H1 (cell line): ENCODE measurements around the gene ITGA11. TPM values are rescaled to one million over a fixed set of nuclear protein-coding genes. Genes with fewer than 3 reads are reported as not detected.
A peak's percentile ranks its signal among the peaks of the same experiment; 100 is the strongest.

Experiments used
- CTCF ChIA-PET: fragments of 300-600 bp; sonication (Branson Sonifier 250); formaldehyde crosslinking; loops from one replicate; lab custom pipeline; 2021; ENCODE audit not compliant: partially characterized antibody; lab: Charles Lee
- POLR2A ChIA-PET: fragments of 300-600 bp; sonication (Branson Sonifier 250); formaldehyde crosslinking; loops from one replicate; lab custom pipeline; 2021; ENCODE audit warnings: inconsistent platforms; ENCODE audit not compliant: partially characterized antibody; lab: Charles Lee
- DNase-seq, 2 experiments: peaks; one replicate each; pipeline versions ENCODE4 v3.0.0 to v3.0.0-alpha.2; 2010 to 2022; ENCODE audit warnings: low spot score in 2 of 2, low read depth in 1 of 2, mixed read lengths in 1 of 2
- FAIRE-seq: peaks from 2 replicates; lab custom pipeline; 2011; peaks lifted over from hg19 to GRCh38; lab: Jason Lieb, UNC
- H2AFZ ChIP-seq: 2 replicates; pipeline ENCODE4 v1.8.1; 2012; ENCODE audit warnings: low read length, inconsistent platforms
- H2AK5ac ChIP-seq: 2 replicates; pipeline ENCODE4 v1.6.1; 2013; ENCODE audit warnings: low read depth, low read length
- H2BK120ac ChIP-seq: replicated peaks from 2 replicates; pipeline ENCODE3; 2013; ENCODE audit warnings: low read depth, low read length, inconsistent platforms
- H2BK12ac ChIP-seq: 2 replicates; pipeline ENCODE4 v1.6.1; 2013; ENCODE audit warnings: low read depth, low read length
- H2BK15ac ChIP-seq: 2 replicates; pipeline ENCODE4 v1.6.1; 2013; ENCODE audit warnings: low read length
- H2BK20ac ChIP-seq: 2 replicates; pipeline ENCODE4 v1.6.1; 2013; ENCODE audit warnings: low read length
- H2BK5ac ChIP-seq: 2 replicates; pipeline ENCODE4 v1.6.1; 2013; ENCODE audit warnings: low read depth, low read length
- H3K14ac ChIP-seq: 2 replicates; pipeline ENCODE4 v1.6.1; 2013; ENCODE audit warnings: inconsistent platforms; ENCODE audit not compliant: insufficient read length
- H3K18ac ChIP-seq: 2 replicates; pipeline ENCODE4 v1.6.1; 2013; ENCODE audit warnings: low read length; ENCODE audit errors: extremely low read depth
- H3K23ac ChIP-seq: 2 replicates; pipeline ENCODE4 v1.6.1; 2013; ENCODE audit warnings: inconsistent platforms; ENCODE audit not compliant: insufficient read length
- H3K23me2 ChIP-seq: 2 replicates; pipeline ENCODE4 v1.6.1; 2013; ENCODE audit warnings: low read depth, low read length
- H3K27ac ChIP-seq: 2 replicates; pipeline ENCODE4 v1.6.1; 2011; ENCODE audit warnings: low read depth, low read length, inconsistent platforms
- H3K27me3 ChIP-seq, 4 experiments: replicated peaks in 1 of 4; 1 replicate in 1 of 4; 2 replicates in 3 of 4; pipeline versions ENCODE4 v1.6.1 to v1.8.1; 2011 to 2013; ENCODE audit warnings: low read length in 3 of 4, mild to moderate bottlenecking in 3 of 4, inconsistent platforms in 2 of 4, mixed read lengths in 2 of 4, moderate library complexity in 1 of 4; ENCODE audit not compliant: control insufficient read depth in 3 of 4, insufficient read depth in 3 of 4; ENCODE audit errors: extremely low read depth in 1 of 4
- H3K36me3 ChIP-seq, 4 experiments: 2 replicates each; pipeline versions ENCODE4 v1.6.1 to v1.8.1; 2011 to 2013; ENCODE audit warnings: mild to moderate bottlenecking in 4 of 4, low read length in 3 of 4, moderate library complexity in 2 of 4, control low read depth in 1 of 4, inconsistent platforms in 1 of 4; ENCODE audit not compliant: insufficient read depth in 4 of 4, control insufficient read depth in 2 of 4
- H3K4ac ChIP-seq: replicated peaks from 2 replicates; pipeline ENCODE3; 2013; ENCODE audit warnings: low read length, low read depth, mixed read lengths, inconsistent platforms; ENCODE audit not compliant: insufficient read length
- H3K4me1 ChIP-seq, 4 experiments: replicated peaks in 1 of 4; 1 replicate in 1 of 4; 2 replicates in 3 of 4; pipeline versions ENCODE4 v1.6.1 to v1.8.1; 2011 to 2013; ENCODE audit warnings: low read length in 3 of 4, inconsistent platforms in 2 of 4, mixed read lengths in 1 of 4; ENCODE audit not compliant: insufficient read depth in 4 of 4, control insufficient read depth in 3 of 4
- H3K4me2 ChIP-seq, 2 experiments: 2 replicates each; pipeline versions ENCODE4 v1.6.1 to v1.8.1; 2011 to 2013; ENCODE audit warnings: low read depth in 2 of 2, low read length in 2 of 2, control low read depth in 1 of 2, inconsistent platforms in 1 of 2, mild to moderate bottlenecking in 1 of 2; ENCODE audit not compliant: insufficient read depth in 1 of 2
- H3K4me3 ChIP-seq, 4 experiments: fragments of 200-600, 300-600 bp in 1 of 4; sonication (generic), shearing (Covaris generic), sonication (Bioruptor Twin) in 1 of 4; 2 replicates each; pipeline versions ENCODE4 v1.5.1 to v1.8.1; 2011 to 2016; ENCODE audit warnings: low read length in 4 of 4, low read depth in 3 of 4, control low read depth in 2 of 4, inconsistent platforms in 2 of 4, mild to moderate bottlenecking in 2 of 4, mixed read lengths in 1 of 4, moderate library complexity in 1 of 4; ENCODE audit not compliant: insufficient read depth in 2 of 4; ENCODE audit errors: extremely low read depth in 1 of 4
- H3K56ac ChIP-seq: replicated peaks from 2 replicates; pipeline ENCODE3; 2013; ENCODE audit warnings: low read depth, mild to moderate bottlenecking, mixed read lengths, low read length, inconsistent platforms; ENCODE audit not compliant: insufficient read length
- H3K79me1 ChIP-seq: 2 replicates; pipeline ENCODE4 v1.6.1; 2013; ENCODE audit warnings: low read depth, low read length, control low read depth
- H3K79me2 ChIP-seq, 2 experiments: 2 replicates each; pipeline versions ENCODE4 v1.6.1 to v1.8.1; 2012 to 2013; ENCODE audit warnings: low read length in 2 of 2, mild to moderate bottlenecking in 2 of 2, inconsistent platforms in 1 of 2; ENCODE audit not compliant: insufficient read depth in 2 of 2, control insufficient read depth in 1 of 2
- H3K9ac ChIP-seq, 4 experiments: replicated peaks in 1 of 4; 1 replicate in 1 of 4; 2 replicates in 3 of 4; pipeline versions ENCODE4 v1.6.1 to v1.8.1; 2011 to 2013; ENCODE audit warnings: low read depth in 3 of 4, low read length in 3 of 4, control low read depth in 2 of 4, mild to moderate bottlenecking in 2 of 4, moderate library complexity in 2 of 4, inconsistent platforms in 1 of 4; ENCODE audit errors: extremely low read depth in 1 of 4
- H3K9me3 ChIP-seq, 2 experiments: 2 replicates each; pipeline versions ENCODE4 v1.6.1 to v1.8.1; 2012 to 2013; ENCODE audit warnings: mild to moderate bottlenecking in 2 of 2, moderate library complexity in 2 of 2, control low read depth in 1 of 2, inconsistent platforms in 1 of 2, low read depth in 1 of 2, low read length in 1 of 2, mixed read lengths in 1 of 2; ENCODE audit not compliant: insufficient read depth in 2 of 2
- H4K20me1 ChIP-seq, 2 experiments: replicated peaks in 1 of 2; 2 replicates each; pipeline versions ENCODE3 to v1.8.1; 2011 to 2013; ENCODE audit warnings: inconsistent platforms in 2 of 2, low read length in 2 of 2, mild to moderate bottlenecking in 1 of 2; ENCODE audit not compliant: insufficient read depth in 2 of 2, control insufficient read depth in 1 of 2
- H4K5ac ChIP-seq: 2 replicates; pipeline ENCODE4 v1.6.1; 2013; ENCODE audit warnings: low read length, low read depth, mixed read lengths, inconsistent platforms; ENCODE audit not compliant: insufficient read length
- H4K8ac ChIP-seq: 2 replicates; pipeline ENCODE4 v1.8.0; 2013; ENCODE audit warnings: mild to moderate bottlenecking, moderate library complexity, low read length, inconsistent platforms; ENCODE audit not compliant: insufficient read depth; ENCODE audit errors: extremely low read depth
- H4K91ac ChIP-seq: replicated peaks from 2 replicates; pipeline ENCODE3; 2013; ENCODE audit warnings: low read length, mixed read lengths, inconsistent platforms; ENCODE audit not compliant: insufficient read length
- BCL11A ChIP-seq, 2 experiments: IDR thresholded peaks; one replicate each; pipeline ENCODE4 v1.6.1; 2011; ENCODE audit warnings: low read depth in 2 of 2, low read length in 2 of 2, mild to moderate bottlenecking in 2 of 2
- CEBPB ChIP-seq: IDR thresholded peaks from 2 replicates; pipeline ENCODE4 v1.6.1; 2012; ENCODE audit warnings: low read depth, low read length
- E2F6 ChIP-seq: IDR thresholded peaks from 2 replicates; pipeline ENCODE4 v1.6.1; 2012; ENCODE audit warnings: inconsistent platforms
- EGR1 ChIP-seq: IDR thresholded peaks from 2 replicates; pipeline ENCODE4 v1.6.1; 2011; ENCODE audit warnings: low read depth, low read length, borderline replicate concordance
- EP300 ChIP-seq, 2 experiments: IDR thresholded peaks; 1 replicate in 1 of 2; 2 replicates in 1 of 2; pipeline ENCODE4 v1.6.1; 2011 to 2012; ENCODE audit warnings: low read depth in 2 of 2, low read length in 2 of 2, mild to moderate bottlenecking in 2 of 2, borderline replicate concordance in 1 of 2, inconsistent platforms in 1 of 2, moderate library complexity in 1 of 2
- EZH2 ChIP-seq: fragments of 200-600 bp; sonication (generic); IDR thresholded peaks from 2 replicates; pipeline ENCODE4 v1.7.1; 2012; ENCODE audit warnings: low read depth, mild to moderate bottlenecking, moderate library complexity, low read length, inconsistent platforms; ENCODE audit not compliant: severe bottlenecking
- JUND ChIP-seq: IDR thresholded peaks from 2 replicates; pipeline ENCODE4 v1.6.1; 2011; ENCODE audit warnings: mild to moderate bottlenecking, improper control_type of control experiment, low read length
- NRF1 ChIP-seq: IDR thresholded peaks from 2 replicates; pipeline ENCODE4 v1.6.1; 2011; ENCODE audit warnings: mild to moderate bottlenecking, low read depth, low read length, improper control_type of control experiment
- POLR2AphosphoS5 ChIP-seq: IDR thresholded peaks from 2 replicates; pipeline ENCODE4 v1.6.1; 2011; ENCODE audit warnings: low read depth, low read length
- RAD21 ChIP-seq, 2 experiments: IDR thresholded peaks in 1 of 2; conservative IDR thresholded peaks in 1 of 2; 2 replicates each; pipeline ENCODE4 v1.6.1; 2011; ENCODE audit warnings: low read depth in 2 of 2, low read length in 2 of 2, improper control_type of control experiment in 1 of 2, inconsistent platforms in 1 of 2, mild to moderate bottlenecking in 1 of 2, moderate library complexity in 1 of 2
- SP4 ChIP-seq: IDR thresholded peaks from 2 replicates; pipeline ENCODE4 v1.6.1; 2012; ENCODE audit warnings: low read length, inconsistent platforms
- WGBS, 2 experiments: shearing (Covaris generic) in 1 of 2; methylation state at CpG; one replicate each; pipeline versions ENCODE4 v1.1.6 to v1.1.7; 2013 to 2015; ENCODE audit warnings: low lambda C conversion rate in 2 of 2, mixed read lengths in 2 of 2, inconsistent platforms in 1 of 2, low coverage in 1 of 2, missing lambda C conversion rate in 1 of 2; ENCODE audit not compliant: insufficient replicate concordance in 2 of 2, insufficient coverage in 1 of 2, insufficient read length in 1 of 2; ENCODE audit errors: extremely low coverage in 1 of 2, missing lambda C conversion rate in 1 of 2; 5-methylcytosine and 5-hydroxymethylcytosine counted together
- polyA plus RNA-seq, 7 experiments: library from polyadenylated mRNA; depleted of rRNA in 3 of 7; stranded (reverse) in 5 of 7; unstranded in 2 of 7; fragments of >200 nt in 5 of 7; fragments of 200-250 nt in 2 of 7; gene quantifications; 1 replicate in 5 of 7; 2 replicates in 1 of 7; 4 replicates in 1 of 7; pipeline versions ENCODE4 v1.2.1 to v1.2.3, GENCODE V29; 2011 to 2013; ENCODE audit warnings: missing spikeins in 2 of 7, mixed read lengths in 2 of 7
- total RNA-seq: library from RNA; stranded (reverse); fragmentation: NEBNext Ultra II Directional; extraction: Animal tissue kit (Norgen Biotek cat#: 25700); gene quantifications from 2 replicates; pipeline ENCODE4 v1.2.1, GENCODE V29; 2021

Gene ITGA11
- total and polyA plus RNA-seq, 2 of the 8 experiments (the other 6 are each of a cell fraction or from before 2014, with no cell fraction given): 0.05 to 0.06 TPM

DNA sequence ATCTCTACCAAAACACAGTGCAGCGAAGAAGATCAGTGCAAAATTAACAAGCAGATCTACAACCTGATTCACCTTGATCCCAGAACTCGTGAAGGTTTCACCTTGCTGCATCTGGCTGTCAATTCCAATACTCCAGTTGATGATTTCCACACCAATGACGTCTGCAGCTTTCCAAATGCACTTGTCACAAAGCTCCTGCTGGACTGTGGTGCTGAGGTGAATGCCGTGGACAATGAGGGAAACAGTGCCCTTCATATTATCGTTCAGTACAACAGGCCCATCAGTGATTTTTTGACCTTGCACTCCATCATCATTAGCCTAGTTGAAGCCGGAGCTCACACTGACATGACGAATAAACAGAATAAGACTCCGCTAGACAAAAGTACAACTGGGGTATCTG, 141.2 kb downstream of the ITGA11 start:
- peaks cover 14 to 88% of the 10 kb centered on the region in 2 experiments for H3K79me2 ChIP-seq
- CTCF ChIA-PET: interaction anchor here (0.8 to 11.3 kb wide), 4 partner anchors 9 to 259 kb away, joined by 3 to 85 read pairs (median 4); no protein-coding TSS in a partner anchor
- TF ChIP-seq EGR1 (no peak), EP300 (IDR thresholded peaks at IDR 0.05; ENCODE audit: borderline replicate concordance in 1 of 2, low read depth in 2 of 2, low read length in 2 of 2) (no peak), EZH2 (no peak), JUND (no peak), E2F6 (no peak), POLR2AphosphoS5 (no peak), BCL11A (IDR thresholded peaks at IDR 0.05; ENCODE audit: low read depth in 2 of 2, low read length in 2 of 2) (no peak), SP4 (no peak), NRF1 (no peak), CEBPB (no peak), RAD21 (IDR thresholded peaks at IDR 0.05 in 1 of 2, conservative IDR thresholded peaks at IDR 0.05 in 1 of 2; ENCODE audit: low read depth in 2 of 2, low read length in 2 of 2) (no peak)

More for the DNA sequence above, 141.2 kb downstream of the ITGA11 start:
- no peak overlapping the region for H3K14ac ChIP-seq
- H3K18ac ChIP-seq: no peak overlapping the region
- H2AFZ ChIP-seq: no peak overlapping the region
- H3K23me2 ChIP-seq: no peaks in the 10 kb centered on the region
- peaks cover 7 to 8% of the 10 kb centered on the region in 2 experiments for H4K20me1 ChIP-seq
- peaks cover 0 to 16% (median 5%) of the 10 kb centered on the region in 4 experiments; a peak in 3 of 7 replicates for H3K4me1 ChIP-seq
- H3K9ac ChIP-seq: peak overlapping the region in 1 of 4 experiments; percentile 34; a peak in 1 of 7 replicates
- no peak overlapping the region for H2BK15ac ChIP-seq
- no peak overlapping the region for H2BK120ac ChIP-seq
- FAIRE-seq (no peak), DNase-seq (peak in 1 of 2 experiments; percentile 31)
- 94% methylated on average over 8 of the region's 8 CpGs; no CpG with 5 or more reads in 1 of the 2 experiments for WGBS, 2 experiments
- no peak overlapping the region for H2AK5ac ChIP-seq
- no peak overlapping the region for H2BK5ac ChIP-seq
- H3K27me3 ChIP-seq: no peaks in the 10 kb centered on the region
- no peak overlapping the region for H3K4me3 ChIP-seq
- H3K79me1 ChIP-seq: 0 out of 2 replicates have a peak, but pooled peaks cover 2% of the 10 kb centered on the region
- no peak overlapping the region; the same call in 1 of the 2 replicates for H4K8ac ChIP-seq
- H3K23ac ChIP-seq: no peak overlapping the region
- POLR2A ChIA-PET: interaction anchor here (5.7 kb wide), 1 partner anchor 13 kb away, joined by 28 read pairs; the partner anchor contains the start of gene FEM1B
- no peak overlapping the region for H3K4me2 ChIP-seq
- no peak overlapping the region for H4K5ac ChIP-seq
- H2BK12ac ChIP-seq: no peak overlapping the region
- no peak overlapping the region for H3K56ac ChIP-seq
- H3K27ac ChIP-seq: no peak overlapping the region
- peaks cover 3 to 39% (median 20%) of the 10 kb centered on the region in 4 experiments; a peak in 7 of 8 replicates for H3K36me3 ChIP-seq
- no peak overlapping the region for H4K91ac ChIP-seq
- no peak overlapping the region for H2BK20ac ChIP-seq
- no peak overlapping the region for H3K4ac ChIP-seq
- no peaks in the 10 kb centered on the region for H3K9me3 ChIP-seq
